NCI-H226 (cell line): ENCODE data around the gene FAM174C.

Experiments
- DNase-seq: peaks from one replicate; pipeline ENCODE4 v3.0.0-alpha.2; 2015

The FAM174C gene

DNA sequence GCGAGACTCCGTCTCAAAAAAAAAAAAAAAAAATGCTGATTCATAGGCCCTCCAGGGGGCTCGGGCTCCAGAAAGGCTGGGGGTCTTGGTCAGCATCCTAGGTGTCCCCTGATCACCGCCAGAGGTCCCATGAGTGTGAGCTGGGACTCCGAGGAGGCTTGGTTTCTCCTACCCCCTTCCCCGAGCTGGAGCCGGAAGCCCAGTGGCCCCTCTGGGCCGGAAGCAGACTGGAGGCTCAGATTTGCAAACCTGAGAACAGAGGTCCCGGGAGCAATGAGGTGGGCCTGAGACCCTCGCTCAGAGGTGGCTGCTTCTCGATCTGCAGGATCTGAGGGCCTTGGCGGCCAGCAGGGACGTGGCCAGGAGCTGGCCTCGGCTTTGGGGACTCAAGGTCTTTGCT is 51.8 kb downstream of the FAM174C start:
- no peak for DNase-seq
